DMS53 treated with DMSO at 0.1 percent for 48 hours (cell line): ENCODE results near the gene IGSF8.
"Not testable (repeated sequence)": the region's sequence is repeated elsewhere in the genome, so short reads cannot be mapped to it uniquely, and the experiment has no call there.

Experiments used
- DNase-seq: peaks from one replicate; lab custom pipeline; 2025; ENCODE audit not compliant: unreplicated experiment; lab: John Stamatoyannopoulos, UW

IGSF8 gene

DNA sequence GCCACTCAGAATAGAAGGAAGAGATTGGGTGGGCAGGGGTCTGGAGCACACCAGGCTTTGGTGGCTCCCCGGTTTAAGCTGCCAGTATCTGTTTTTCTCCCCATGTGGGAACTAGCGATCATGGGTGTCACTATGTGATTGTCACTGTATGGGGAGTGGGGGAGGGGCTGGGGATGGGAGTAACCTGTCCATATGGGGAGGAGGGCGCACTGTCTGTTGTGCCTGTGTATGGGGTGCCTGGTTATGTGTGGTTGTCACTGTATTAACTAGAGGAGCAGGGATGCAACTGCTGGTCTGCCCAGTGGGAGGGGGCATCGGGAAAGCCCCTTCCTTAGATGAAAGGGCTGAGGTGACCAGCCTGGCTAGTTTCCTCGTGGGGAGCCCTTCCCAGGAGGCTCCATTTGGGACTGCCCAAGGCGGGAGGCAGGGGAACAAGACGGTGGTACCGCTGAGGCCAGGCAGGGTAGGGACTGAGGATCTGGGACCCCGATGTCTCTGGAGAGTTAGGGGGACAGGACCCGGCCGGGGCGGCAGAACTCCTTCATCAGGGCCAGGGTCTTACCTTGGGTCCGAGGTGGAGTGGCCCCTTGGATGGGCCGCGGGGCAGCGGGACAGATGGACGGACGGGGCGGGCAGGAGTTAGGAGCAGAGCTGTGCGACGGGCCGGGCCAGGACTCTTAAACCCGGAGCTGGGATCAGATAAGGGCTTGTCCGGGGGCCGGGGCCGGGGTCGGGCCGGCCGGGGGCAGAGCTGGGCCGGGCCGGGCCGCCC is 28.8 kb downstream of the IGSF8 start, which contains the start of gene KCNJ10:
TSS of gene KCNJ10 (minus strand) at position 701 of the 772 bp plus-strand sequence. CDS start 27,628 bp downstream, outside the sequence.
- no peak for DNase-seq

DNA sequence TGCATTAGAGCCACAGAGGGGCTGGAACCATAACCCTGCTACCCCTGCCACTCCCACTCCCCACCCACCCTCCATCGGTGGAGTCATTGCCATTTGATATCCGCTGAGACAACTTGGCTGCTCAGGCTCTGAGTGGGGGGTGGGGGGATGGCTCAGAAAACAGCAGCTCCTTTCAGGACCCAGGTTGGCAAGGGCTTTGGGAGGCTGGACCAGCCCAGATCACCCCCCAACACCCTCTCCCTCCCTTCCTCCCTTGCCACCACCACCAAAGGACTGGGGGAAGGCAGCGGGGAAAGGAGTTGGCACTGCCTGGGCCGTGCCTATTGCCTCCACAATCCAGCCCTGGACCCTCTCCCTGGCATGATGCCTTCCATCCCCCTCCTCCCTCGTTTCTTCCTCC is 30.2 kb downstream of the IGSF8 start:
- no peak for DNase-seq

DNA sequence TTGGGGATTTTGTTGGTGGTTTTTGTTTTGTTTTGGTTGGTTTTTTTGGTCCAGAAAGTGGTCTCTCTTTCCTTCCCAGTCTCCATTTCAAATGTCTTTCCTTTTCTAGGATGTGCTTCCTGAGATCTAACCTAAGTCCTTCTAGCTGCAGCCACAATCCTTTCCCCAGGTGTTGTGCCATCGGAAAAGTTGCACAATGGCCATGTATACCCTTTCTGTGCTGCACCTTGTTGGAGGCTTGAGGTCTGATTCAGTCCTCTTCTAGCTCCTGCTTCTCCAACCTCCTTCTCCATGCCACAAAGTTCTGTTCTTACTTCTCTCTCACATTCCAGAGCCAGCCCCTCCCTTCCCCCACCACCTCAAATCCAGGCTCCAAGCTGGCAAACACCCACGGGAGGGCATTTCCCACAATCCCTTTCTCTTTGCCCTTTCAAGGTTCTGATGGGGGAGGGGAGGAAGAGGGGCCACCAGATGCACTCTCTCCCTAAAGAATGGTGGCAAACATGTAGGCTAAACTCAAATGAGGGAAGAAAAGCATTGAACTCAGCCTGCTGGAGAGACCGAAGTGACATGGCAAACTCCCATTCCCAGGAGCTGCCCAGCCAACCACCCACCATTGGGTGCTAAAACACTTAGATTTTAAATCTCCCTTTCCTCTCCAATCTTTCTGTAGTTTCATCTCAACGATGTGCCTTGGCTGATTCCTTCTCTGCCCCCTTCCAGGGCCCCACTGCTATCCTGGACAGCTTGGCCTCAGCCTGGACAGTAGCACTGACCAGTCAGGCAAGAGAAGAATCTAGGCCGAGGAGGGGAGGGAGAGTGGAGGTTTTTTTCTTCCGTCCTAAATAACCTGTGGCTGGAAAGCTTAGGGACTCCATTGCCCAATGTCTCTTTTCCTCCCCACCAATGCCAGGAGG is 31.3 kb downstream of the IGSF8 start:
- no peak for DNase-seq

DNA sequence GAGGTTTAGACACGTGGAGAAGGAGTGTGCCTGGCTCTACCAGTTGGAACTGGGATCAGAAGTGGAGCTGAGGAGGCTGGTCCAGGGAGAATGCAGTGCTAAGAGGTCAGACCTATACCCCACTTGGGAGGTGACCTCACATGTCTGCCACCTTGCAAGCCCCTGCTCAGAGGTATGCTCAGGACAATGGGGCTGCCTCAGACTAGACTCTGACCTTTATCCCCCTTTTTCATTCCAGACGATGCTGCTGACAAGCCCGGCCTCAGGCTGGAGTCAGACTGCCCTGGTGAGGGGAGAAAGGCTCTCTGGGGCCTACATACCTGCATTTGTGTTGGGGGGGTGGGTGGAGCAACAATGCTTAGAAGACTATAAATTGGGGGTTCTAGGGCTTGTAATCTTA is 33.7 kb downstream of the IGSF8 start:
- no peak for DNase-seq

DNA sequence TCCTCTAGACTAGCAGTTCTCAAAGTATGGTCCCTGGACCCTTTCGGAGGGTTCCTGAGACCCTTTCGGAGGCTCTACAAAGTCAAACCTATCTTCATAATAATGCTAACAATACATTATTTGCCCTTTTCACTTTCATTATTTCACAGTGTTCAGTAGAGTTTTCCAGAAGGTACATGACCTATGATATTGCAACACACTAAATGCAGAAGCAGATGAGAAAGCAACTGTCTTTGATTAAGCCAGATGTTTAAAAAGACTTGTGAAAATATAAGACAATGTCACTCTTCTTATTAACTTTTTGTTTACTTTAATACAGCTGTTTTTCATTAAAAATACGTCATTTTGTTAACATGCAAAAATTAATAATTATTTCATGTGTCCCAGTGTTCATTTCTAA is 34.3 kb downstream of the IGSF8 start:
- DNase-seq, result no peak

DNA sequence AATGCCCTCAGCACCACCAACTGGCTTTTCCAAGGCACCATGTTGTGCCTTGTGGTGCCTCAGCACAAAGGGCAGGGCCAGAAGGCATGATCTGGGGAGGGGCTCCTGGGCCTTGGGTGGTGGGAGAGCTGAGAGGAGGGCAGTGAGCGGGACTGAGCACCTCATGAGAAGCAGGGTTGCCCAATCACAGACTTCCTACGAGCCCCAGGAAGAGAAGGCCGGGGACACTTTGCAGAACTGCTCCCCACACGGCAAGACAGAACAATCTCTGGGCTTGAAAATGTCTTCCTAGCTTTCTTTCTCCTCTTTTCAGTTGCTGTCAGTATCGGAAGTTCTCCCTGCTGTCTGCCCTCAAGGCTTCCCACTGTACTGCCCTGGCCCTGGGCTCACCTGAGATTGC is 35.2 kb downstream of the IGSF8 start:
- no peak for DNase-seq

DNA sequence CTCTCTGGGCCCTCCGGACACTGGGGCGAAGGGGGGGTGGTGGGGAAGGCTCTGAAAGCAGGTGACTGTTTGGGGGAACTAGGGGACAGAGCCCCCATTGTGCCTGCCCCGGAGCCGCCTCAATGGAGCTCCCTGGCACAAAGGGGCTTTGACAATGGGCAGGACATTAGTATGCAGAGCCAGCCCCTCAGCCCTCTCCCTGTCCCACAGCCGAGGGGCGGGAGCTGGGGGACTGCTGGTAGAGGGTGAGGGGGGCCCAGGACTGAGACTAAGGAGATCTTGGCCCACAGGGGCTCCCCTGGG is 36.2 kb downstream of the IGSF8 start:
- DNase-seq, result no peak

DNA sequence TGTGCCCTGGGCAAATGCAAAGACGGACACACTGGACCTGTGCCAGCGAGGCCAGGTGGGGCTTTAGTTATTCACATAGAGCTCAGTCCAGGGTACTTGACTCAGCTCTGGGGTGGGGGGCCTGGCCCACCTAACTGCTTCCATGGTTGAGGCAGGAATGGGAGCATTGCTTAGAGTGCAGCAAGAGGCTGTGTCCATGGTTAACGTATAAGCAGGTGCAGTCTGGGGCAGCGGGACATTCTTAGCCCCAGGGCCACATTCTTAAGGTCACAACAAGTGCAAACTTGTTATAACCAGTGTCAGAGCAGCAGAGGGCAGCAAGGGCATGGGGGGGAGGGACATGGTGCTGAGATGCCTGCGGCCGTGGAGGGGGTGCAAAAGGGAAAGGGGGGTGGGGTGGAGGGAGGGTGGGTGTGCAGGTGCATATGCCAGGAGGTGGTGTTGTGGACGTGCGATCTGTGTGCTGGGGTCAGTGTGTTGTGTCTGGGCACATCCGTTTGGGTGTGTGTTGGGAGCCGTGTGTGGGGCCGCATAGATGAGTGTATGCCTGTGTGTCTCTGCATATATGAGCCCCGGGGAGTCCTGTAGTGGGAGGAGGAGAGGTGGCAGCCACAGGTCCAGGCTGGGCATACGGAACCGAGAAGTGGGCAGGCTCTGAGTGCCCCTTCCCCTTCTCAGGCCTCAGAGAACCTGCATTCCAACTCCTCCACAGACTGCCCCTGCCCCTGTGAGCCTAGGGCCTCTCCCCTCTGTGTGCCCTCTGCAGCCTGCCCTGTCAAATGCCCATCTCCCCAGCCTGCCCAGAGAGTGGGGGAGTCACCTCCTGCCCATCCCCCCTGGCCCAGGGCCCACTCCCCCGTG is 36.8 kb downstream of the IGSF8 start:
- no peak for DNase-seq

DNA sequence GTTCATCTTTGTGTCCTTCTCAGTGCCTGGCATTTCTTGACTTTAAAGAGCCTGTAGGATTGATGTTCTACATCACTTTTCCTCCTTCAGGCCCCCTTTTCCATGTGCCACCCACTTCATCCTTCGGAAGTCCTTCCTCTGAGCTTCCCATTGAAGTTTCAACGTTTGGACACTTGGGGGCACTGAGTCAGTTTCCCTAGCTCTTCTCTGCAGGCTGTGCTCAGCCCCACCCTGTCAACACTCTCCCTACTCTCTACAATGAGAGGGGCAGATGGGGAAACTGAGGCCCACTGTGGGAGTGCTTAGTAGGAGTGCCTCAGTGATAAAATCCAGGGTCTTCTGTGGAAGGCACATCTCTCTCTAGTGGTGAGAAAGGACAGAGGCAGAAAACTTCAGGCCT is 40.3 kb downstream of the IGSF8 start:
- DNase-seq, result no peak

DNA sequence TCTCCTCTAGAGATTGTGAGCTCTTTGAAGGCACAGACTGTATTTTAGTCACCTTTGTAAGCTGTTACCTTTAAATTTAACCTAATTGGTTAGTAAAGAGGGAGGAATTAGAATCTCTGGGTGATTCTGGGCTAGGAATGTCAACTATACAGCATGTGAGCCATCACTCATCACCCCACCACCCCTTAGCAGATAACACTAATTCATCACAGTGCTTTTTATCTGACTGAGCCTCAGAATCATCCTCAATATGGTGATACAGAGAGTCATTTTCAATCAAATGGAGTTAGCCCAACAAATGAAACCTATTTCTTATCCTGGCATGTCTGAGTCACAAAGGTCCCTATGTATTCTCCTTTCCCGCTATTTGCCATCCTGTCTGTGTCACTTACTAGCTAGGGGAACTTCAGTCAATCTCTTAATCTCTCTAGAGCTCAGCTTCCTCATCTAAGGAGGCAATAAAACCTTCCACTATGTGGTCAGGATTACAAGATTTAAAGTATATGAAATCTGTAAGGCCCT is 41.7 kb downstream of the IGSF8 start:
- no peak for DNase-seq

DNA sequence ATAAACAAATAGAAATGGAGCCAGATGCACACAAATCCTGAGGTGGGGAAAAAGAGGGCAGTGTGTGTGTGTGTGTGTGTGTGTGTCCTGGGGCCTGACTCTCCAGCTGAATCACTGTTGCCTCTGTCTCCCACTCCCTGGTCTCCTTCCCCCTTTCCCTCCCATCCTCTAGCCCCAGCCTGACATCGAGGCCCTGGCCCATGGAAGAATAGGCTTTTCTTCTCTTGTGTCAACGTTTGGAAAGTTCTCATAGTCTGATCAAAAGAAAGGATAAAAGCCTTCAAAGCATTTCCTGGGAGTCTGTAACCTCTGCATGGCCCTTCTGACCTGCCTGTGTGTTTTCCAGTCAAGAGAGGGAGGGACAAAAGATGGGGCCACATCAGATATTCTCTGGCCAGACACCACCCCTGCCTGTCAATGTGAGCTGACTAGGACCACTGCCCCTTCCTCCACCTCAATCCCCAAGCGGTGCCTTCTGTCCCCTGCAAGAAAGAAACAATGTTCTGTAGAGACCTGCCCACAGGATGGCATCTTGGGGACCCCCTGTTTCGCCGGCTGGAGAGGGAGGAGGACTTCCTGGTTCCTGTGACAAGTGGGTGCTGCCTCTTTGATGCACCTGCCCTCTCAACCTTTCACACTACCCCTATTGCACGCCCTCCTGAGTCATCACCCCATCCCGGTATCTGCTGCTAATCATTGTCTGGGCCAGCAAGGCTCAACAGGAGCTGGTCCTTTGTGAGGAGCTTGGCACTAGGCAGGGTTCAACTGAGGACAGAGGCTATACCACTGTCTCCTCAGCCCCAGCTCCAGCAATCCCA is 44.7 kb downstream of the IGSF8 start:
- no peak for DNase-seq

DNA sequence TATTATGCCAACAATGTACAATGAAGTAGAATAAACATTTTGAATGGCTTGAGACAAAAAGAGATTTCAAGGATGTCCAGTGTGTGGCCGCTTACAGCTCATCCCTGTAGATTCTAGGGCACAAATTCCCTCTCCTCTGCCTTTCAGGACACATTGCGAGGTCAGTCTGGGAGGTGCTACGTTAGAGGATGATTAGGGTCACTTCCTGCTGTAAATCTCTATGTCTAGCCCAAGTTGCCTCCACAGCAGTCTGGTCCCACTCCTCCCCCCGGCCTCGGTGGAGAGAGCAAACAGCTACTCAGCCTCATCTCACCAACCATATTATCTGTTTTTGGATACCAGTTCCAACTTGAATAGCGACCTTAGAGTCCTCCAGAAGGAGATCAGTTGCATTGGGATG is 45.5 kb downstream of the IGSF8 start:
- DNase-seq, result no peak

DNA sequence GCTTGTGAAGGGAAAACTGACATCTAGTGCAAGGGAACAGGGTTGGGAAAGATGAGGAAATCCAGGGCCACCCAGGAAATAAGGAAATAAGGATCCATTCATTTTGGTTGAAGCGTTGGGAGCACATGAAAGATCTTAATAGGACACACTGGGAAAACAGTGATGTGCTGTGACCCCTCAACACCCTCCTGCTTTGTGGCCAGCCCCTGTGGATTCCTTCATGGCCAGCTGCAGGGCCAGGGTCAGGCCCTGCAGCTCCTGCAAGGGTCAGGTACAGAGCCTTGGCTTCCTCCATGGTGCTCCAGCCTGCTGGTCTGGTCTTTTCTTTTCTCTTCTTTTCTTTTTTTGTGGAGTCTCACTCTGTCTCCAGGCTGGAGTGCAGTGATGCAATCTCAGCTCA is 47.8 kb downstream of the IGSF8 start:
- DNase-seq, result no peak

DNA sequence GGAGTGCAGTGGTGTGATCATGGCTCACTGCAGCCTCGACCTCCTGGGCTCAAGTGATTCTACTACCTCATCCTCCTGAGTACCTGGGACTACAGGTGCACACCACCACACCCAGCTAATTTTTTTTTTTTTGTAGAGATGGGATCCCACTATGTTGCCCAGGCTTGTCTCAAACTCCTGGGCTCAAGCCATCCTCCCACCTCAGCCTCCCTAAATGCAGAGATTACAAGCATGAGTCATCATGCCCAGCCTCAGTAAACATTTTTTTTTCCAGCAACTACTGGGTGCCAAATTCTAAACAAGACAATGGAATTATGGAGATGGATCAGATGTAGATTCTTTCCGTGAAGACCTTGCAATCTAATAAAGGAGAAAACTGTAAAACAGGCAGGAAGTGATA is 48.2 kb downstream of the IGSF8 start:
- not testable (repeated sequence) for DNase-seq

DNA sequence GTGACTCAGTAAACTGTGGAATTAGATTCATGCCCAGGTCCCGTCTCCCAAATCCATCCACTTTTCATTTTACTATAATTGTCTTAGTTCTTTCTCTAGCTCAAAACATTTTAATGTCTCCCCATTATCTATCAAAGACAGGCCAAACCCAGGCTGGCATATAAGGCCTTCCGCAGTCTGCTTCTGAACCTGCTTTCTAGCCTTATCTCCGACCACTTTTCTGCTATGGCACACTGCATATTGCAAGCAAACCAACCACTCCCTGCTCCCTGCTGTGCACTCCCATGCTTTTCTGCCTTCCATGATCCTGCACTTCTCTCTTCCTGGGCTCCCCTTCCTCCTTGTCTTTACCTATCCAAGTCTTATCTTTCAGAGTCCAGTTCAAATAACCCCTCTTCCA is 49.3 kb downstream of the IGSF8 start:
- DNase-seq, result no peak

DNA sequence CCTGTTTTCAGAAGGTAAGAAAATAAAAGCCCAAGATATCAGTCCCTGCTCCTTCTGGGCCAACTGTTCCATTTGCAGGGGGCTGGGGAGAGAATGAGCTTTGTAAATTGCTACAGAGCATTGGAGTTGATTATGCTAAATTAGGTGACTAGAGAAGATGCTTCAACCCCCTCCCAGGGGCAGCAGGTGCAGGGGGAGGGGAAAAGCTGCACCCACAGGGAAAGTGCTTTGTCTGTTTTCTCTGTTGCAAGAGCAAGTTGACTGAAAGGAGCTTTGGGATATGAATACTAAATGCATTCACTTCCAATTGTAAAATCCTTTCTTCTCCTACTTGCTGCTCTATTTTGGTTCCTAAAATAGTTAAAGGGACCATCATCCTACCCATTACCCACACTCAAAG is 50.1 kb downstream of the IGSF8 start:
- DNase-seq, result no peak

DNA sequence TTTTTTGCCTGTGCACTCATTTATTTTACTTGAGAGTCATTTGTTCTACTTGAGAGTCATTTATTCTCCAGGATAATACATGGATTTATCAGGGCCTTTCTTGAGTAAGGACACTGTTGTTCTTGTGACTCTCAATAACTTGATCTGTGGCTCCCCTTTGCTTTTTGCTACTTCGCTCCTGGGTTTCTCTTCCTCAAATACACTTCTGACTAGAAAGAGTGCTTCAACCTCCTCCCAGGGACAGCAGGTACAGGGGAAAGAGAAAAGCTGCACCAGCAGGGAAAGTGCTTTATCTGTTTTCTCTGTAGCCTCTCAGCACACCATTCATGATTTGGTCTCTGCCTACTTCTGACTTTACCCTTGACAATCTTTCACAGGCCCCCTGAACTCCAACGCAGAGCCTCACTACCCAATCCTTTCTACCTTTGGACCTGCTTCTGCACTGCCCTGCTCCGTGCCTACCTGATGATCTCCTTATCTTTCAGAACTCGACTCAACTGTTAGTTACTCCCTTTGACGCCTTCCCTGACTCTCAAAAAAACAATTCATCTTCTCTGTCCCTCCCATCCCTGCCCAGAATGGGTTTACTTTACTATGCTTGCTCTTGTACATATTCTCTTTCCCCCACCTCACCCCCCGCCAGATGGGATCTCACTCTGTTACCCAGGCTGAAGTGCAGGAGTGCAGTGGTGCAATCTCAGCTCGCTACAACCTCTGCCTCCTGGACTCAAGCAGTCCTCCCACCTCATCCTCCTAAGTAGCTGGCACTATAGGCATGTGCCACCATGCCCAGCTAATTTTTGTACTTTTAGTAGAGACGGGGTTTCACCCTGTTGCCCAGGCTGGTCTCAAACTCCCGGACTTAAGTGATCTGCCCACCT is 51.1 kb downstream of the IGSF8 start:
- no peak for DNase-seq

DNA sequence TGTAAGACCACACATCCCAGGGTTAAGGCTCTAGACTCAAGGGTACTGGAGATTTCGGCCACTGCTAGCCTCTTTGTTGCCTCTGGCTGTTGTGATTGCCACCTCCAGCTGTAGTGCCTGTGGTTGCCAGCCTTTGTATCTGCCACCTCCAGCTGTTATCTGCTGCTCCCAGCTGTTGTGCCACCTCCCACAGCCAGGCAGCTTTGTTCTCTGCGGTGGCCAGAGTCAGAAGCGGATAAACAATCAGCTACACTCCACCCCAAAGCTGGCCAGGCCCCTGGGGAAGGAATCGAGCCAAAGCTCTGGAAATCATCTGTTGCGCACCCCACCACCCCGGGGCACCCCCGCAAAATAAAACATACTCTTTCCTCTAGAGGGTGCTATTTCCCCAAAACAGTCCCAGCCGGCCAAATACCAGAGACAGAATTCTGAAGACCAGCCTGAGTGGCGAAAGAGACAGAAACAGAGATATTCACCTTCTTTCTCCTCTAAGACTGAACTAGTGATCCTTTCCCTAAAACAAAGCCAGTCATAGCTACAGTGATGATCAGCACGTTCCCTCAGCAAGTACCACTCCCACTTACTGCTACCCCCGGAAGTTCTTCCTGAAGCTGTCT is 51.8 kb downstream of the IGSF8 start:
- peak; percentile 9 for DNase-seq

DNA sequence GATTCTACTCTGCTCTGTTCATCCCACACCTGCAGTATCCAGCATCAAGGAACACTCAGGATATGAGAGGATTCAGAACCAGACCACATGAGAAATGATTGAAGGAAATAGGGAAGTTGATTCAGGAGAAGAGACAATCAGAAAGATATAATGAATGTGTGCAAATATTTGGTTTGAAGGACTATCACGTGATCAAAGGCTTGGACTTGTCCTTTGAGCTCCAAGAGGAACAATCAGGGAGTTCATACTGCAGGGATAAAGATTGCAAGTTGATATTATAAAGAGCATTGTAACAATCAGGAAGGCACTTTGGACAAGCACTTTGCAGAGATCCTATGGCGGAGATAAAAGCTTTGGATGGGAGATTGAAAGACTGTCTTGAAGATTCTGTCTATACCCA is 52.8 kb downstream of the IGSF8 start:
- no peak for DNase-seq
